ENCODE data around the gene TOP1.

- TF ChIP-seq CTCF (conservative IDR thresholded peaks at IDR 0.05; ENCODE audit: low read depth, low read length) (no peak), BHLHE40 (IDR thresholded peaks at IDR 0.05; ENCODE audit: low read depth, low read length) (no peak), SMC3 (IDR thresholded peaks at IDR 0.05; ENCODE audit: low read depth, low read length) (no peak), POLR2A (IDR thresholded peaks at IDR 0.05; ENCODE audit: low read depth, low read length) (no peak), RAD21 (IDR thresholded peaks at IDR 0.05; ENCODE audit: low read length) (no peak)
These were observed 114.7 kb downstream of the TOP1 start for GRCh38 chr20:41143354-41143753.
